Measurements from ENCODE around the gene ICA1L.
"Not testable (repeated sequence)": the region's sequence is repeated elsewhere in the genome, so short reads cannot be mapped to it uniquely, and the experiment has no call there.

The ICA1L gene

GRCh38 chr2:202817771-202818170 lies 53.8 kb downstream of the ICA1L start:
- no peaks in the 10 kb centered on the region for H3K27me3 ChIP-seq (ENCODE audit: control insufficient read depth in 2 of 2, insufficient read depth in 2 of 2, low read length in 2 of 2)
- no peaks in the 10 kb centered on the region for H3K9me3 ChIP-seq (ENCODE audit: control insufficient read depth in 2 of 2, low read length in 2 of 2)
- no peaks in the 10 kb centered on the region for H3K36me3 ChIP-seq (ENCODE audit: control insufficient read depth in 2 of 2, insufficient read depth in 2 of 2, low read length in 2 of 2)
- no peak overlapping the region for H3K9ac ChIP-seq (ENCODE audit: low read depth in 1 of 2, low read length in 2 of 2)
- no peak overlapping the region for H3K27ac ChIP-seq (ENCODE audit: low read depth in 2 of 2, low read length in 2 of 2)
- H3K4me1 ChIP-seq (ENCODE audit: control insufficient read depth in 2 of 2, insufficient read depth in 2 of 2, low read length in 2 of 2): no peaks in the 10 kb centered on the region
- H3K4me3 ChIP-seq (ENCODE audit: low read length in 2 of 2): no peak overlapping the region

DNA sequence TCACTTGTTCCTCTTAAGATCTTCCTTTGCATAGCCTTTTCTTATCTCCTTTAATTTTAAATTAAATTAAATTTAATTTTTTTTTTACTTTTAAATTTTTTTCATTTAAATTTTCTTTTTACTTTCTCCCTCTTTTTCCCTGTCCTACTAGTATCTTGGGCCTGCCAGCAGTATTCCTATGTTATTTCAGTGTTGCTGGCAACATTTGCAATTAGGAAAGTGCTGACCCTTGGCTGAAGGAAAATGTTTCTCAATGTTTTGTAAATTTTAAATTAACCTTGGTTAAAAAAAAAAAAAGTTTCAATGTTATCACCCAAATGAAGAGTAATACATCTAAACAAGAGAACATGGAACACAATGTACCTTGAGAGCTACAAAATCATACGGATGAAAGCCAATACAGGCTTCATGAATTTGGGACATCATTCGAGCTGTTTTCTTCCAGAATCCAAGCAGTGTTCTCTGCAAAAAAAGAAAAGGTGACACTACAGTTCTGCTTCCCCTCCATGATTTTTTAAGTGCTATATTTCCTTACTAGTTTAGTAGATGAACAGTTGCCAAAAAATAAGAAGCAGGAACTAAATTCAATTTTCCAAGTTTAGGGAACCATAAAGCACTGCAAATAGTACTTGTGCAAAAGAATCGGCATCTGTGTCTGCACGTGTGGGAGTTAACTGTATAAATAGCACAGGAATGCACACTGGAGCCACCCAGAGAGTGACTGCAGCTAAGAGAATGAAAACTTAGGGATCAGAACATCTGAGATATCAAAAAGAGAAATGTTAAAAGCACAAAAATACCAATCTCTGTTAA lies 55.8 kb downstream of the ICA1L start:
- no peak overlapping the region for H3K9ac ChIP-seq (ENCODE audit: low read depth in 1 of 2, low read length in 2 of 2)

DNA sequence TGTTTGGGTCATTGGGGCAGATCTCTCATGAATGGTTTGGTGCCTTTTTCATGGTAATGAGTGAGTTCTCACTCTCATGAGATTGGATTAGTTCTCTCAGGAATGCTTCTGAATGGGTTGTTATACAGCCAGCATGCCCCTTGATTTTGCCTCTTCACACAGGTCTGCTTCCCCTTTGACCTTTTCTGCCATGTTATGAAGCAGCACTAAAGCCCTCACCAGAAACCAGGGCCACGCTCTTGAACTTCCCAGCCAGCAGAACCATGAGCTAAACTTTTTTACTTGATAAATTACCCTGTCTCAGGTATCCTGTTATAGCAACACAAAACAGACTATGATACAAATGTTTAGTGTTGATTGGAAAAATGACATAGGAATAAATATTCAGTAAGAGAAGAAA lies 57.3 kb downstream of the ICA1L start:
- H3K4me3 ChIP-seq (ENCODE audit: low read length in 2 of 2): no peak overlapping the region
- no peak overlapping the region for H3K9ac ChIP-seq (ENCODE audit: low read depth in 1 of 2, low read length in 2 of 2)
- H3K27ac ChIP-seq (ENCODE audit: low read depth in 2 of 2, low read length in 2 of 2): no peak overlapping the region
- H3K4me1 ChIP-seq (ENCODE audit: control insufficient read depth in 2 of 2, insufficient read depth in 2 of 2, low read length in 2 of 2): no peaks in the 10 kb centered on the region
- H3K9me3 ChIP-seq (ENCODE audit: control insufficient read depth in 2 of 2, low read length in 2 of 2): no peaks in the 10 kb centered on the region
- H3K36me3 ChIP-seq (ENCODE audit: control insufficient read depth in 2 of 2, insufficient read depth in 2 of 2, low read length in 2 of 2): no peaks in the 10 kb centered on the region
- no peaks in the 10 kb centered on the region for H3K27me3 ChIP-seq (ENCODE audit: control insufficient read depth in 2 of 2, insufficient read depth in 2 of 2, low read length in 2 of 2)

More for the DNA sequence above, 55.8 kb downstream of the ICA1L start:
- Histone ChIP-seq H3K27ac (ENCODE audit: low read depth in 2 of 2, low read length in 2 of 2) (no peak overlapping the region), H3K9me3 (ENCODE audit: control insufficient read depth in 2 of 2, low read length in 2 of 2) (no peaks in the 10 kb centered on the region), H3K36me3 (ENCODE audit: control insufficient read depth in 2 of 2, insufficient read depth in 2 of 2, low read length in 2 of 2) (no peaks in the 10 kb centered on the region), H3K4me3 (ENCODE audit: low read length in 2 of 2) (no peak overlapping the region), H3K27me3 (ENCODE audit: control insufficient read depth in 2 of 2, insufficient read depth in 2 of 2, low read length in 2 of 2) (no peaks in the 10 kb centered on the region), H3K4me1 (ENCODE audit: control insufficient read depth in 2 of 2, insufficient read depth in 2 of 2, low read length in 2 of 2) (no peaks in the 10 kb centered on the region)

- Histone ChIP-seq H3K27me3 (ENCODE audit: control insufficient read depth in 2 of 2, insufficient read depth in 2 of 2, low read length in 2 of 2) (no peaks in the 10 kb centered on the region), H3K9me3 (ENCODE audit: control insufficient read depth in 2 of 2, low read length in 2 of 2) (no peaks in the 10 kb centered on the region), H3K4me3 (ENCODE audit: low read length in 2 of 2) (no peak overlapping the region), H3K9ac (ENCODE audit: low read depth in 1 of 2, low read length in 2 of 2) (no peak overlapping the region), H3K27ac (ENCODE audit: low read depth in 2 of 2, low read length in 2 of 2) (no peak overlapping the region), H3K36me3 (ENCODE audit: control insufficient read depth in 2 of 2, insufficient read depth in 2 of 2, low read length in 2 of 2) (no peaks in the 10 kb centered on the region), H3K4me1 (ENCODE audit: control insufficient read depth in 2 of 2, insufficient read depth in 2 of 2, low read length in 2 of 2) (no peaks in the 10 kb centered on the region)
Measured at GRCh38 chr2:202813387-202813786, 58.2 kb downstream of the ICA1L start.

GRCh38 chr2:202808754-202809153 lies 62.8 kb downstream of the ICA1L start:
- Histone ChIP-seq H3K9me3 (ENCODE audit: control insufficient read depth in 2 of 2, low read length in 2 of 2) (no peaks in the 10 kb centered on the region), H3K27ac (ENCODE audit: low read depth in 2 of 2, low read length in 2 of 2) (no peak overlapping the region), H3K27me3 (ENCODE audit: control insufficient read depth in 2 of 2, insufficient read depth in 2 of 2, low read length in 2 of 2) (no peaks in the 10 kb centered on the region), H3K4me3 (ENCODE audit: low read length in 2 of 2) (no peak overlapping the region), H3K36me3 (ENCODE audit: control insufficient read depth in 2 of 2, insufficient read depth in 2 of 2, low read length in 2 of 2) (no peaks in the 10 kb centered on the region), H3K4me1 (ENCODE audit: control insufficient read depth in 2 of 2, insufficient read depth in 2 of 2, low read length in 2 of 2) (no peaks in the 10 kb centered on the region), H3K9ac (ENCODE audit: low read depth in 1 of 2, low read length in 2 of 2) (no peak overlapping the region)

DNA sequence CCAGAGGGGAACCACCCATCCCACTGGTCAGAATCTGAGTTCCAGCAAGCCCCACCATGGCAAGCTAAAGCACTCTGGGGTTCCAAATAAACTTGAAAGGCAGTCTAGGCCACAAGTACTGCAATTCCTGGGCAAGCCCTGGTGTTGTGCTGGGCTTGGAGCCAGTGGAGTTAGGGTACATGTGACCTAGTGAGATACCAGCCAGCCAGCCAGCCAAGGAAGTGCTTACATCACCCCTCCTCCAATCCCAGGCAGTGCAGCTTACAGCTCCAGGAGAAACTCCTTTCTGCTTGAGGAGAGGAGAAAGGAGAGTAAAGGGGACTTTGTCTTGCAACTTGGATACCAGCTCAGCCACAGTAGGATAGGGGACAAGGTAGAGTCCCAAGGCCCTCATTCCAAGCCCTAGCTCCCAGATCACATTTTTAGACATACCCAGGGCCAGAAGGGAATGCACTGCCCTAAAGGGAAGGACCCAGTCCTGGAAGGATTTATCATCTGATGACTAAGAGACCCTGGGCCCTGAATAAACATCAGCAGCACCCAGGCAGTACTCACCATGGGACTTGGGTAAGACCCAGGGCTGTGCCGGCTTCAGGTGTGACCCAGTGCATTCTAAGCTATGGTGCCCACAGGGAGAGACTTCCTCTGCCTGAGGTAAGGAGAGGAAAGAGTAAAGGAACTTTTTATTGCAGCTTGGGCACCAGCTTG lies 64.0 kb downstream of the ICA1L start:
- H3K9ac ChIP-seq (ENCODE audit: low read depth in 1 of 2, low read length in 2 of 2); H3K36me3 ChIP-seq (ENCODE audit: control insufficient read depth in 2 of 2, insufficient read depth in 2 of 2, low read length in 2 of 2); H3K27ac ChIP-seq (ENCODE audit: low read depth in 2 of 2, low read length in 2 of 2); H3K9me3 ChIP-seq (ENCODE audit: control insufficient read depth in 2 of 2, low read length in 2 of 2); H3K4me1 ChIP-seq (ENCODE audit: control insufficient read depth in 2 of 2, insufficient read depth in 2 of 2, low read length in 2 of 2); H3K27me3 ChIP-seq (ENCODE audit: control insufficient read depth in 2 of 2, insufficient read depth in 2 of 2, low read length in 2 of 2); H3K4me3 ChIP-seq (ENCODE audit: low read length in 2 of 2): not testable (repeated sequence)

DNA sequence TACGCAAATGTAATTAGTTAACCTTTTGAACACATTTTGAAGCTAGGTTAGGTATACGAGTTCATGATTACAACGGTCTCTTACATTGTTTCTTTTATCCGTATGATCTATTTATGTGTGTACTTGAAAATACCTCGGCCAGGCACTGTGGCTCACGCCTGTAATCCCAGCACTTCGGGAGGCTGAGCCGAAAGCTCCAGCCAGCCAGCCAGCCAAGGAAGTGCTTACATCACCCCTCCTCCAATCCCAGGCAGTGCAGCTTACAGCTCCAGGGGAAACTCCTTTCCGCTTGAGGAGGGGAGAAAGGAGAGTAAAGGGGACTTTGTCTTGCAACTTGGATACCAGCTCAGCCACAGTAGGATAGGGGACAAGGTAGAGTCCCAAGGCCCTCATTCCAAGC lies 65.7 kb downstream of the ICA1L start:
- H3K27me3 ChIP-seq (ENCODE audit: control insufficient read depth in 2 of 2, insufficient read depth in 2 of 2, low read length in 2 of 2); H3K9ac ChIP-seq (ENCODE audit: low read depth in 1 of 2, low read length in 2 of 2); H3K36me3 ChIP-seq (ENCODE audit: control insufficient read depth in 2 of 2, insufficient read depth in 2 of 2, low read length in 2 of 2); H3K27ac ChIP-seq (ENCODE audit: low read depth in 2 of 2, low read length in 2 of 2); H3K9me3 ChIP-seq (ENCODE audit: control insufficient read depth in 2 of 2, low read length in 2 of 2); H3K4me3 ChIP-seq (ENCODE audit: low read length in 2 of 2); H3K4me1 ChIP-seq (ENCODE audit: control insufficient read depth in 2 of 2, insufficient read depth in 2 of 2, low read length in 2 of 2): not testable (repeated sequence)

DNA sequence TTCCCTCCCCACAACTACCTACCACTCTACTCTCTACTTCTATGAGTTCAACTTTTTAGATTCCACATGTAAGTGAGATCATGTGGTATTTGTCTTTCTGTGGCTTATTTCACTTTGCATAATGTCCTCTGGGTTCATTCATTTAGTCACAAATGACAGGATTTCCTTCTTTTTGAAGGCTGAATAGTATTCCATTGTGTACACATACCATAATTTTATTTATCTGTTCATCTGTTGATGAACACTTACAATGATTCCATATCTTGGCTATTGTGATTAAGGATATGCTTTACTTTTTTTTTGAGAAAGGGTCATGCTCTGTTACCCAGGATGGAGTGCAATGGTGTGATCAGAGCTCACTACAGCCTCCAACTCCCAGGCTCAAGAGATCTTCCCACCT lies 73.6 kb downstream of the ICA1L start:
- Histone ChIP-seq H3K9ac (ENCODE audit: low read depth in 1 of 2, low read length in 2 of 2) (no peak overlapping the region), H3K9me3 (ENCODE audit: control insufficient read depth in 2 of 2, low read length in 2 of 2) (no peaks in the 10 kb centered on the region), H3K27ac (ENCODE audit: low read depth in 2 of 2, low read length in 2 of 2) (no peak overlapping the region), H3K4me3 (ENCODE audit: low read length in 2 of 2) (no peak overlapping the region), H3K4me1 (ENCODE audit: control insufficient read depth in 2 of 2, insufficient read depth in 2 of 2, low read length in 2 of 2) (no peaks in the 10 kb centered on the region), H3K36me3 (ENCODE audit: control insufficient read depth in 2 of 2, insufficient read depth in 2 of 2, low read length in 2 of 2) (no peaks in the 10 kb centered on the region), H3K27me3 (ENCODE audit: control insufficient read depth in 2 of 2, insufficient read depth in 2 of 2, low read length in 2 of 2) (no peaks in the 10 kb centered on the region)

GRCh38 chr2:202790676-202791075 lies 80.9 kb downstream of the ICA1L start:
- Histone ChIP-seq H3K27me3 (ENCODE audit: control insufficient read depth in 2 of 2, insufficient read depth in 2 of 2, low read length in 2 of 2) (no peaks in the 10 kb centered on the region), H3K9me3 (ENCODE audit: control insufficient read depth in 2 of 2, low read length in 2 of 2) (no peaks in the 10 kb centered on the region), H3K4me3 (ENCODE audit: low read length in 2 of 2) (no peak overlapping the region), H3K4me1 (ENCODE audit: control insufficient read depth in 2 of 2, insufficient read depth in 2 of 2, low read length in 2 of 2) (no peaks in the 10 kb centered on the region), H3K27ac (ENCODE audit: low read depth in 2 of 2, low read length in 2 of 2) (no peak overlapping the region), H3K36me3 (ENCODE audit: control insufficient read depth in 2 of 2, insufficient read depth in 2 of 2, low read length in 2 of 2) (peaks cover 5 to 11% of the 10 kb centered on the region in 2 donors), H3K9ac (ENCODE audit: low read depth in 1 of 2, low read length in 2 of 2) (no peak overlapping the region)

- no peaks in the 10 kb centered on the region for H3K4me1 ChIP-seq (ENCODE audit: control insufficient read depth in 2 of 2, insufficient read depth in 2 of 2, low read length in 2 of 2)
- H3K9me3 ChIP-seq (ENCODE audit: control insufficient read depth in 2 of 2, low read length in 2 of 2): no peaks in the 10 kb centered on the region
- peaks cover 11% of the 10 kb centered on the region in 2 donors for H3K36me3 ChIP-seq (ENCODE audit: control insufficient read depth in 2 of 2, insufficient read depth in 2 of 2, low read length in 2 of 2)
- H3K27ac ChIP-seq (ENCODE audit: low read depth in 2 of 2, low read length in 2 of 2): no peak overlapping the region
- no peak overlapping the region for H3K9ac ChIP-seq (ENCODE audit: low read depth in 1 of 2, low read length in 2 of 2)
- H3K4me3 ChIP-seq (ENCODE audit: low read length in 2 of 2): no peak overlapping the region
- H3K27me3 ChIP-seq (ENCODE audit: control insufficient read depth in 2 of 2, insufficient read depth in 2 of 2, low read length in 2 of 2): no peaks in the 10 kb centered on the region
Measured at GRCh38 chr2:202786842-202787241, 84.7 kb downstream of the ICA1L start.
